Astrocyte of the spinal cord (primary cell): ENCODE data around the gene SLC66A1.

Experiments
- DNase-seq: peaks from one replicate; pipeline ENCODE4 v3.0.0; 2011; ENCODE audit warnings: low read depth, low spot score
- H3K4me3 ChIP-seq: 2 replicates; pipeline ENCODE4 v1.5.1; 2011; ENCODE audit warnings: low read depth, mild to moderate bottlenecking, low read length, moderate library complexity
- CTCF ChIP-seq: IDR thresholded peaks from 2 replicates; pipeline ENCODE4 v1.5.1; 2012; ENCODE audit warnings: low read depth, mild to moderate bottlenecking, low read length, inconsistent platforms
- in situ Hi-C: cut with HindIII; loops from 2 replicates; pipeline ENCODE4 v1.10.0; 2017; ENCODE audit warnings: low sequenced_read_pairs

The SLC66A1 gene

GRCh38 chr1:19368050-19368449 is 55.9 kb downstream of the SLC66A1 start:
- in situ Hi-C loops: no loop called here
- no peak for DNase-seq
- H3K4me3 ChIP-seq: no peak overlapping the region
- TF ChIP-seq CTCF: no peak

- H3K4me3 ChIP-seq: no peak overlapping the region
- DNase-seq: no peak
- in situ Hi-C loops: no loop called here
- no peak for TF ChIP-seq CTCF
Observed at GRCh38 chr1:19368964-19369363, 56.8 kb downstream of the SLC66A1 start.

GRCh38 chr1:19369396-19370090 is 57.4 kb downstream of the SLC66A1 start:
- in situ Hi-C loops: no loop called here
- no peak for TF ChIP-seq CTCF
- DNase-seq: no peak

GRCh38 chr1:19370453-19371170 is 58.5 kb downstream of the SLC66A1 start:
- DNase-seq: no peak
- H3K4me3 ChIP-seq: no peak overlapping the region
- in situ Hi-C loops: no loop called here
- no peak for TF ChIP-seq CTCF

More at GRCh38 chr1:19369396-19370090, 57.4 kb downstream of the SLC66A1 start:
- no peak overlapping the region for H3K4me3 ChIP-seq

GRCh38 chr1:19371226-19372135 is 59.4 kb downstream of the SLC66A1 start:
- TF ChIP-seq CTCF: no peak
- no peak overlapping the region for H3K4me3 ChIP-seq
- no peak for DNase-seq
- in situ Hi-C loops: no loop called here

GRCh38 chr1:19372136-19372514 is 60.0 kb downstream of the SLC66A1 start:
- no peak for TF ChIP-seq CTCF
- in situ Hi-C loops: no loop called here
- H3K4me3 ChIP-seq: no peak overlapping the region
- no peak for DNase-seq
